GM21528 (cell line): Measurements from ENCODE around the gene MOB2.
"Not testable (repeated sequence)": the region's sequence is repeated elsewhere in the genome, so short reads cannot be mapped to it uniquely, and the experiment has no call there.

ENCODE experiments used
- ATAC-seq: cut with Tn5 transposase; IDR thresholded peaks from one replicate; pipeline ENCODE4 v1.9.1; 2021; ENCODE audit warnings: mild to moderate bottlenecking, moderate library complexity; ENCODE audit not compliant: unreplicated experiment, low FRiP score

Gene MOB2

GRCh38 chr11:1447845-1448825, 38.4 kb downstream of the MOB2 start:
- ATAC-seq, result no peak

GRCh38 chr11:1446623-1447022, 40.0 kb downstream of the MOB2 start:
- ATAC-seq, result no peak

GRCh38 chr11:1445741-1446445, 40.7 kb downstream of the MOB2 start:
- no peak for ATAC-seq

GRCh38 chr11:1444823-1445422, 41.7 kb downstream of the MOB2 start:
- no peak for ATAC-seq

- no peak for ATAC-seq
Measured at GRCh38 chr11:1444321-1444720, 42.3 kb downstream of the MOB2 start.

- no peak for ATAC-seq
Measured at GRCh38 chr11:1443737-1444136, 42.8 kb downstream of the MOB2 start.

GRCh38 chr11:1442807-1443366, 43.7 kb downstream of the MOB2 start:
- no peak for ATAC-seq

- no peak for ATAC-seq
Measured at GRCh38 chr11:1442163-1442562, 44.4 kb downstream of the MOB2 start.

GRCh38 chr11:1440496-1440895, 46.1 kb downstream of the MOB2 start:
- ATAC-seq, result no peak

- no peak for ATAC-seq
Measured at GRCh38 chr11:1440066-1440465, 46.5 kb downstream of the MOB2 start.

GRCh38 chr11:1439341-1439740, 47.2 kb downstream of the MOB2 start:
- no peak for ATAC-seq

- ATAC-seq, result no peak
Measured at GRCh38 chr11:1438967-1439330, 47.6 kb downstream of the MOB2 start.

GRCh38 chr11:1438261-1438966, 48.2 kb downstream of the MOB2 start:
- no peak for ATAC-seq

- no peak for ATAC-seq
Measured at GRCh38 chr11:1437500-1437899, 49.1 kb downstream of the MOB2 start.

- ATAC-seq, result no peak
Measured at GRCh38 chr11:1436468-1437039, 50.0 kb downstream of the MOB2 start.

- no peak for ATAC-seq
Measured at GRCh38 chr11:1435820-1436467, 50.6 kb downstream of the MOB2 start.

- not testable (repeated sequence) for ATAC-seq
Measured at GRCh38 chr11:1435479-1435819, 51.1 kb downstream of the MOB2 start.

- ATAC-seq, result no peak
Measured at GRCh38 chr11:1433977-1434640, 52.5 kb downstream of the MOB2 start.

GRCh38 chr11:1433568-1433967, 53.0 kb downstream of the MOB2 start:
- no peak for ATAC-seq
